Muscle of arm (tissue), 12 donors: Measurements from ENCODE around the gene SLC38A11. TPM values are rescaled to one million over a fixed set of nuclear protein-coding genes. Genes with fewer than 3 reads are reported as not detected.

Experiments
- polyA plus RNA-seq, 12 donors: library from polyadenylated mRNA; unstranded; fragments of 120-200 nt; gene quantifications; one replicate each; pipeline ENCODE4 v1.2.1, GENCODE V29; 2013; ENCODE audit not compliant: insufficient read length in 12 of 12

The SLC38A11 gene
- polyA plus RNA-seq, 12 donors = 0.28 to 9.2 (median 0.50) TPM; not detected in 1

Other genes starting within 250 kb of the SLC38A11 start
- gene COBLL1, start 113.7 kb downstream of the SLC38A11 start, polyA plus RNA-seq = 10 to 100 TPM in 5 of 12 donors, 1 to 10 TPM in 6, not detected in 1; 7.1 to 25.9 (median 9.9) TPM
- gene SCN3A, start 248.5 kb upstream of the SLC38A11 start, polyA plus RNA-seq = 1 to 10 TPM in 3 of 12 donors, under 1 TPM in 8, not detected in 1; 0.38 to 3.6 (median 0.80) TPM